Measurements from ENCODE around the gene OTOP2.

OTOP2 gene

DNA sequence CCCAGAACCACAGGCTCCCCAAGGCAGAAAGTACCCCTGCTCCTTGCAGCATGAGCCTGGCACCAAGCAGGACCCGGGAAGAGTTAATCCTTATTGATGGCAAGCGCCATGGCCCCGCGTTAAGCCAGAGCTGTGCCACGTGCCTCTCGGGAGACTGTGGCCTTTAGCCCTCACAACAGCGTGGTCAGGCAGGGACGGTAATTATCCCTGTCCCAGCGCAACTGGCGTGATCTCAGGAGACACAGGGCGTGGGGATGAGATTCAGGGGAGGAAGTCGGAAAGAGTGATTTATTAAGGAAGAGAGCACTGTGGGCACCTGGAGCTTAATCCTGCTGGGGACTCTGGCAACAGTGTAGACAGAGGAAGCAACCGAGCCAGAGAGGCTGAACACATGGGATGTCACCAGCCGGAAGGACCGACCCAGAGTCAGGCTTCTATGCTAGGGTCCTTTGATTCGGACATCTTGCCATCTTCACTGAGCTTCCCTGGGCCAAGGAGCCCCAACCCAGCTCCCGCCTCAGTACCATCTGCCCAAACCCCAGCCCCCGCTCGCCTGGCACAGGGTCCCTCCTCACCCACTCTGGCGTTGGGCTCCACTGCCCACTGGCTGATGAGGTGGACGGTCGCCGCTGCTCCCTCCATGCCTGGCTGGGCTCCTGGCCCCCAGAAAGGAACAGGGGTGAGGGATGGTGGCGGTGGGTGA is 28.5 kb downstream of the OTOP2 start:
- no peak overlapping the region for H3K4me3 ChIP-seq (replicated peaks in 1 of 2; ENCODE audit: low read depth in 2 of 2, low read length in 2 of 2)
- no peak for DNase-seq (ENCODE audit: low read depth in 2 of 2)
- TF ChIP-seq CTCF (IDR thresholded peaks at IDR 0.05; ENCODE audit: low read depth, low read length), result no peak

GRCh38 chr17:74953134-74953687 is 29.1 kb downstream of the OTOP2 start:
- DNase-seq (ENCODE audit: low read depth in 2 of 2), result no peak
- H3K4me3 ChIP-seq (replicated peaks in 1 of 2; ENCODE audit: low read depth in 2 of 2, low read length in 2 of 2), result no peak overlapping the region
- no peak for TF ChIP-seq CTCF (IDR thresholded peaks at IDR 0.05; ENCODE audit: low read depth, low read length)

- no peak for DNase-seq (ENCODE audit: low read depth in 2 of 2)
- no peak overlapping the region for H3K4me3 ChIP-seq (replicated peaks in 1 of 2; ENCODE audit: low read depth in 2 of 2, low read length in 2 of 2)
- TF ChIP-seq CTCF (IDR thresholded peaks at IDR 0.05; ENCODE audit: low read depth, low read length), result no peak
Observed at GRCh38 chr17:74954115-74954514, 30.0 kb downstream of the OTOP2 start.

DNA sequence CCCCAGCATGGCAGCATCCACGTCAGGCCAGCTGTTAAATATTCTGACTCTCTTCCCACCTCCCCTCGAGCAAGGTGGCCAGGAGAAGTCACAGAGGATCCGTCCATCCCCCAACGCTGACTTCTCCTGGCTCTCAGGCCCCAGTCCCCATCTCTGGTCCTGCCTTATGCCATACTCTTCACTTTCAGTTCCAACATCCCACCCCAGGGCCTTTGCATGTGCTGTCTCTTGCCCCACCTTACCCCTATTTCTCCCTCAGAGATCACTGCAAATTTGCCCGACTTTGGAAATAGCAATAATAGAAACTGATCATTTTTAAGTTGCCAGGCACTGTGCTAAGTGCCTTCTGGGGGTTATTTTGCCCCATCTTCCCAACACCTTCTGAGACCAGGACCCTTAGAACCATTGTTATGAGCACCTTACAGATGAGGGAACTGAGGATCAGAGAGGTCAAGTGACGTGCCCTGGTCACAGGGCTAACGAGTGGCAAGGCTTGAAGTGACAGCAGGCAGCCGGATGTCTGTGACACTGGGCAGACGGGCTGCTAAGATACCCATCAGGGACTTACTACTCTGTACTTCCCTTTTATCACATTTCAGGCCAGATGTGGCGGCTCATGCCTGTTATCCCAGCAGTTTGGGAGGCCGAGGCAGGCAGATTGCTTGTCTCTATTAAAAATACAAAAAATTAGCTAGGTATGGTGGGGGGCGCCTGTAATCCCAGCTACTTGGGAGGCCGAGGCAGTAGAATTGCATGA is 30.8 kb downstream of the OTOP2 start:
- no peak for TF ChIP-seq CTCF (IDR thresholded peaks at IDR 0.05; ENCODE audit: low read depth, low read length)
- DNase-seq (ENCODE audit: low read depth in 2 of 2), result no peak

GRCh38 chr17:74956093-74956492 is 32.0 kb downstream of the OTOP2 start:
- TF ChIP-seq CTCF (IDR thresholded peaks at IDR 0.05; ENCODE audit: low read depth, low read length), result no peak
- DNase-seq (ENCODE audit: low read depth in 2 of 2), result no peak
- no peak overlapping the region for H3K4me3 ChIP-seq (replicated peaks in 1 of 2; ENCODE audit: low read depth in 2 of 2, low read length in 2 of 2)

More for the DNA sequence above, 30.8 kb downstream of the OTOP2 start:
- H3K4me3 ChIP-seq (replicated peaks in 1 of 2; ENCODE audit: low read depth in 2 of 2, low read length in 2 of 2), result no peak overlapping the region

GRCh38 chr17:74957935-74958740 is 34.1 kb downstream of the OTOP2 start:
- H3K4me3 ChIP-seq (replicated peaks in 1 of 2; ENCODE audit: low read depth in 2 of 2, low read length in 2 of 2), result no peak overlapping the region
- DNase-seq (ENCODE audit: low read depth in 2 of 2), result peak; percentile 57 to 63
- peak; percentile 96 for TF ChIP-seq CTCF (IDR thresholded peaks at IDR 0.05; ENCODE audit: low read depth, low read length)
